GM10266 (cell line): ENCODE data around the gene SCP2.
A peak's percentile ranks its signal among the peaks of the same experiment; 100 is the strongest.

ENCODE experiments used
- DNase-seq: peaks from one replicate; pipeline ENCODE4 v3.0.0; 2012; ENCODE audit errors: extremely low spot score
- TF ChIP-seq, protein P1 (sequence below): IDR thresholded peaks from 2 replicates; pipeline ENCODE4 v1.5.1; 2012; ENCODE audit warnings: mild to moderate bottlenecking, low read depth; ENCODE audit not compliant: control insufficient read depth, insufficient read depth; ENCODE audit errors: missing control alignments

The SCP2 gene

DNA sequence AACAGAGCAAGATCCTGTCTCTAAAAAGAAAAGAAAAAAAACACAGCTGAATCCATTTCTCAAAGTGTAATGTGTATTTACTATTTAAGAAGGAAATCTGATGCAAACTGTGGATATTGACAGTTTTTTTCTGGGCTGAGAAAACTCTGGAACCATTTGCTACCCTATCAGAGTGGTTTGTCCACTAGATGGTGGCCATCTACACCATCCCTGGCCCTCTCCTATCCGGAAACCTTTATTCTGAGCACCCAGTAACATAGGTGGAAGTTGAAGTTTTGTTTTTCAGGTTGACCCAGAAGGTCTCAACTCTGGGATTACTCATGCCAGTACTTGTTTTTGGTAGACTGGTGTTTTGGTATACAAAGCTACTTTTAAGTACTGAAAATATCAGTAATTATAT, 25.7 kb upstream of the SCP2 start:
- TF ChIP-seq, protein P1, sequence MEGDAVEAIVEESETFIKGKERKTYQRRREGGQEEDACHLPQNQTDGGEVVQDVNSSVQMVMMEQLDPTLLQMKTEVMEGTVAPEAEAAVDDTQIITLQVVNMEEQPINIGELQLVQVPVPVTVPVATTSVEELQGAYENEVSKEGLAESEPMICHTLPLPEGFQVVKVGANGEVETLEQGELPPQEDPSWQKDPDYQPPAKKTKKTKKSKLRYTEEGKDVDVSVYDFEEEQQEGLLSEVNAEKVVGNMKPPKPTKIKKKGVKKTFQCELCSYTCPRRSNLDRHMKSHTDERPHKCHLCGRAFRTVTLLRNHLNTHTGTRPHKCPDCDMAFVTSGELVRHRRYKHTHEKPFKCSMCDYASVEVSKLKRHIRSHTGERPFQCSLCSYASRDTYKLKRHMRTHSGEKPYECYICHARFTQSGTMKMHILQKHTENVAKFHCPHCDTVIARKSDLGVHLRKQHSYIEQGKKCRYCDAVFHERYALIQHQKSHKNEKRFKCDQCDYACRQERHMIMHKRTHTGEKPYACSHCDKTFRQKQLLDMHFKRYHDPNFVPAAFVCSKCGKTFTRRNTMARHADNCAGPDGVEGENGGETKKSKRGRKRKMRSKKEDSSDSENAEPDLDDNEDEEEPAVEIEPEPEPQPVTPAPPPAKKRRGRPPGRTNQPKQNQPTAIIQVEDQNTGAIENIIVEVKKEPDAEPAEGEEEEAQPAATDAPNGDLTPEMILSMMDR: no peak
- no peak for DNase-seq

DNA sequence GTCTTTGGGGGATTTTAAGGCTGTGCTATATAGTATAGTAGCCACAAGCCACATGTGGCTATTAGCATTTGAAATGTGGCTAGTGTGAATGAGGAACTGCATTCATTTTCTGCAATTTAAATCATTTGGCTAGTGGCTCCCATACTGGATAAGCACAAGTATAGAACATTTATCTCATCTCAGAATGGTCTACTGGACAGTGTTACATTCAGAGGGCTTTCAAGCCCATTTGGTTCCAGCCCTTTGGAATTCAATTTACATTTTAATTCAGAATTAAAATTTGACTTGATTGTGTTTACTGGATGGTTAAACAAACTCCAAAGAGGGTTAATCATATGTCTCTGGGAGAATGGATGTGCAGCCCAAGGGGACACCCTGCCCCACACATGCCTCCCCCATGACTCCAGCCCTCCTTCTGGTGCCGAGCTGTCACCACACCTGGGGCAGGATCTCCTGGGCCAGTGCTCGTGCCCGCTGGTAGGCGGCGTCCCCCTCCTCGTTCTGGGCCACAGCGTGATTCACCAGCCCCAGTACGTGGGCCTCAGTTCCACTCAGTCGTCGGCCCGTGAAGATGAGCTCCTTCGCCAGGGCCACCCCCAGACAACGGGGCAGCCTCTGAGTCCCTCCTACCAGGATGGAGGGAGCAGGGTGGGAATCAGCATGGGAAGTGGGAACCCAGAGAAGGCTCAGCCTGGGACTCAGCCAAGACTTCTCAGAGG, 22.7 kb upstream of the SCP2 start:
- TF ChIP-seq, protein P1: no peak

DNA sequence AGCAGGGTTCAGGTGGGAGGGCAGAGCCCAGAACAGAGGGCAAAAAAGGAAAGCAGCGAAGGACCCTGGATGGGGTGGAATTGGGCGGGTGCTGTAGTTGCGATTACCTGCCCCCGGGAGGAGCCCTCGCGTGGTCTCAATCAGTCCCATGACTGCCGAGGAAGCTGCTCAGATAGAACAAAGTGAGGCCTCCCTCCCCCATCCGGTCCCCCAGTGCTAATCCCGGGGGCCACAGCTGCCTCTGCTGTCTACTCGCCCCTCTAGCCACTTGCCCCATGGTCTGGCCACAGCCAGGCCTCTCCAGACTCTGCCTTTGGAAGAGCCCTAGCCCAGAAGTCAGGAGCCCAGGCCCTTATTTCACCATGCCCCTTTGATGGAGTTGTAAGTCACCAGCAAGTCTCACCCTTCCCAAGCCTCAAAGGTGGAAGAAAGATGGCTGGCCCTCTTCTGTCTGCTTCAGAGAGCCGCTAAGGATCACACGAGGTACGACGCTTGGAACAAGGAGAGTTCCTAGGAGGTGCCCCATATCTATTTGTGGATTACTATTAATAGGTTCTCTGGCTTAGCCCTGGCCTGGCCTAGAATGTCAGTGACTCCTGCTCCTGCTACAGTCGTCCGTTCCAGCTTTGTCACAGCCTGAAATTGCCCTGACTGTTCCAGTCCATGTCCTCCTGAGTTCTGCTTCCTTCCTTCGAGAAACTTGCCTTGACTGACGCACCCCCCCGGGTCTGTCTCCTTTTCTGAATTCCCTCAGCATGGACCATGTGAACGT, 22.0 kb upstream of the SCP2 start:
- TF ChIP-seq, protein P1: peak; percentile 53
- DNase-seq: peak; percentile 68

More for the DNA sequence above, 22.7 kb upstream of the SCP2 start:
- no peak for DNase-seq

DNA sequence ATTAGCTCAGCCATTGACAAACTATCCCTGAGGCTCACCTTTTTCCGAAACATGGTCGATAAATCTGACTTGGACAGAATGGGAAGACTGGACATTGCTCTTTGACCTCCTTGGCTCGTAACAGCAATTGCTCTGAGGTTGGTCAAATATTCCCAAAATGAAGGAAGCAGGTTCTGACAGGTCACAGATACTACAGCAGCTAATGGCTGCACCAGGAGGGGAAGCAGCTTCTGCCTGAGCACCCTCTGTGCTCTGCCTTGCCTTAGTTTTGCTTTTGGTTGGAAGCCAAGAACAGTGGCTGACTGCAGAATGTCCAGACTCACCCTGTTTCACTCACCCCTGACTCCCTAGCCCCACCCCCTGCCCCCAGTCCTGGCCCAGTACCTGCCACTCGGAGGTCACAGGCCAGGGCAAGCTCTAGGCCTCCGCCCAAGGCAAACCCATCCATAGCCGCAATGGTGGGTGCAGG, 20.9 kb upstream of the SCP2 start:
- DNase-seq: no peak
- TF ChIP-seq, protein P1: no peak

DNA sequence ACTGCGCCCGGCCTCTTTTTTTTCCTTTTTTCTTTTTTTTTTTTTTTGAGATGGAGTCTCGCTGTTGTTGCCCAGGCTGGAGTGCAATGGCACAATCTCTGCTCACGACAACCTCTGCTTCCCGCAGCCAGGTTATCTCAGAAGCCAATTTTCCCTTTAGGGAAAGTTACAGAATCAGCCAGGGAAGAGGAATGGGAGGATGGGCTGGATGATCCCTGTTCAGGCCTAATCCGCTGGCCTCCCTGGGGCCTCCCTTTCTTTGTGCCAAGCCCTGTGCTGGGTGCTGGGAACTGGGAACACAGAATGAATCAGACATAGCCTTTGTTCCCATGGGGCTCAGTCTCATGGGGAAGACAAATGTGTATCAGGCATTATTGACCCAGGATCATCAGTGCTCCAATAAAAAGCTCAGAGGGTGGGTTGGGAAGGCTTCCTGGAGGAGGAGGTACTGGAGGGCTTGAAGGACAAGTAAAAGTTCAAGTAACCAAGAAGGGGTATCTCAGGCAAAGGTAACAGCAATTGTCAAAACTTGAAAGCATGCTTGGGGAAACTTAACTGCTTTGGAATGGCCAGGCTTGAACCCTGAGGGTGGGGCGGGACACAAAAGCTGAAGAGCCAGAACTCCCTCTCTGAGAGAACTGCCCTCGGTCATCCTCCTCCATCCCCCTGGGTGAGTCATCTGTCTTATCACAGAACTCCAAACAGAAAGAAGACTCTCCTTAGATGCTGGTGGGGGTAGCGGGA, 19.8 kb upstream of the SCP2 start:
- DNase-seq: no peak
- TF ChIP-seq, protein P1: no peak

DNA sequence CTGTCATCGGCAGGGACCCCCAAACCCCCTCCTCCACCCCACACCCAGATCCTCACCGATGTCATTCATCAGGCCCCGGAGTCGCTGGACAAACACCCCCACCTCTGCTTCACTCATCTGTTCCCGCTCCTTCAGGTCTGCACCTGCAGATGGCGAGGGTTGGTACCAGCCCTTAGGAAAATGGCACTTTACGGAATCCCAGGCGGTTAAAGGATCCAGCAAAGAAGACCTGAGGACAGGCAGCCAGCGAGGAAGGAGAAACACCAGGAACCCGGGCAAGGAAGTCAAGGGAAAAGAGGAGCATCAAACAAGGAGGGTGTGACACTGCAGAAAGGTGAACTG, 19.3 kb upstream of the SCP2 start:
- no peak for DNase-seq
- TF ChIP-seq, protein P1: no peak
